C1 segment of cervical spinal cord (tissue), 14 donors: ENCODE measurements around the gene CEACAM7.
"Not testable (repeated sequence)": the region's sequence is repeated elsewhere in the genome, so short reads cannot be mapped to it uniquely, and the experiment has no call there.

Source experiments
- DNase-seq, 14 donors: peaks; one replicate each; lab custom pipeline; 2025; lab: John Stamatoyannopoulos, UW

Gene CEACAM7

DNA sequence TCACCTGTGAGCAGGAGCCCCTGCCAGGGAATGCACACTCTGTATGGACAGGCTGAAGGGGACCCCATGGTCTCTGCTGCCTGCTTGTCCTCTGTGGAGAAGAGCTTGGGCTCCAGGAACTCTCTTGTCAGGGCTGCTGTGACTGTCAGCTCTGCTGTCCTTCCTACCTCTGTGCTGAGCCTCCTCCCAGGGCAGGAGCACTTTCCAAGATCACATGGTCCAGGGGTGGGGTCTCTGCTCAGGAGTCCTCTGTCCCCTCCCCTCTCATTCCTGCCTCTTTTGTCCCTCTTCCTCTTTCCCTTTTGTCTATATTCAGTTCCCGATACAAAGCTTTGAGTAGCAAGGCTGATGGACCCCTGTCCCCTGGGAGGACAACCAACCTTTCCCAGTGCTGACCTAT lies at the start of gene CEACAM7:
Gene CEACAM7, minus strand, starts transcription at position 173 of the 400 bp plus-strand sequence. Its CDS starts 105 bp downstream, at position 68.
- no peak for DNase-seq

DNA sequence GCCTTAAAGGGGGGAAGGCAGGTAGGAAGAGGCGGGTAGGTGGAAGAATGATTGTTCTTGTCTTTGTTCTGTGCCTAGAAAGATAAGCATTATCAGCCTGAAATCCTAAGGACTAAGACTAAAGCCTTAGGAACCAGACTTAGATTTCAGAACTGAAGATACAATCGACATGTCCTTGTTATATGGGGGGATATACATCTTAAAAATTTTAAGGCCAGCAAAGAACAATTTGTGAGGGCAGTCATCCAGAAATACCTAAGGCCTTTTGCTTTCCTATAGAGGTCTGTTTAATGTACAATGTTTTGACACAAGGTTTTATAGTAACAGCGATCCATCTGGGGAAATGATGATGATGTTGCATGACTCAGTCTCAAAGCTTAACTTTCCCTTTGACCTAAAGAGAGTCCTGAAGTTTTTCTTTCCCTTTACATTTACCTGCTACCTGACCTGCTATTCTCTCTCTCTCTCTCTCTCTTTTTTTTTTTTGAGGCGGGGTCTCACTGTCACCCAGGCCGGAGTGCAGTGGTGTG lies 47.1 kb upstream of the CEACAM7 start:
- DNase-seq: no peak

DNA sequence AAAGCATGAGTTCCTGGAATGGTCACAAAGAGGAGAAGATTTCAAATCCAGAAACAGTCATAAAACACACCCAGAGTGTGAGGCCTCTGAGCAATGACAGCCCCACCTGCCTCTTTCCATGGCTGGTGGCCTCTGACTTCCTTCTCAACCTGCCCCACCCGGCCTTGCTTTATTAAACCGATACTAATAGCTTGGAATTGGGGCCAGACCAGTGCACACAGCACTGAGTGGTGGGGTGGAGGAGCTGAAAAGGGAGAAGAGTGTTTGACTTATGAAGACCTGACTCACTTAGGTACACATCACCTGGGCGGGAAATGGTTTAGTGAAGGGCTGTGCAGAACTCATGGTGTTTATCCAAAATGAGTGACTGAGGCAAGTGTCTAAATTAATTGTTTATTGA lies 46.5 kb upstream of the CEACAM7 start:
- no peak for DNase-seq

DNA sequence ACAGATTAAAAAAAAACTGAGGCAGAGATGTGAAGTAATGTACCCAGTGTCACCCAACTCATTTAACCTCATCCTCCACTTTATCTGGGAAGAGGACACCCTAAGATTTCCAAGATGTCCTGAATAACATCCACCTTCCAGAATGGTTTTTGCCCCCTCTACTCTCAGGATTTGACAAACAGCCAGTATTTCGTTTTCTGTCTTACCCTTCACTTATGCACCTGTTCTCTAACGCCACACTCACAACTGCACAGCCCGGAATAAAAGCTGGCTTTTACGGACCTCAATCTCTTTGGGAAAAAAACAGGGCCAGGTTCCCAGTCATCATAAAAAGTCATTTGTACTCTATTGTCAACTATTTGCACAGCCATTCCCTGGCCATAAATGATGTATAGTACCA lies 46.1 kb upstream of the CEACAM7 start:
- DNase-seq: no peak

DNA sequence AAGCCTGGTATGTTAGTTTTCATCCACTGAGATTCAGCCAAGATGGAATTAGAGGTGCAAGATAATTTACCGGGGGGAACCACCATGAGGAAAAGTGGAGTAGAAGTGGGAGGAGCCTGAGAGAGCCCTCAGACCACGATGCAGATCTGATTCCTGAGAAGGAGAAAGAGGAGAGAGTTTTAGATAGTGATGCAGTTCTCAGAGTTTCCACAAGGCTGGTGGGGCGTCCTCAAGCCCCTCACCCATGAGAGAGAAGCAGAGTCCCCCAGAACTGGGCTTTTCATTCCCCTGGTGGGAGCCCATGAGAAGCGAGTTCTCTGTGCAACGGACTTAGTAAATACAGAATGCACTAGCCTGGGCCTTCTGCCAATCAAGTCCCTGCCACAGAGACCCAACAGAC lies 38.4 kb upstream of the CEACAM7 start:
- no peak for DNase-seq

DNA sequence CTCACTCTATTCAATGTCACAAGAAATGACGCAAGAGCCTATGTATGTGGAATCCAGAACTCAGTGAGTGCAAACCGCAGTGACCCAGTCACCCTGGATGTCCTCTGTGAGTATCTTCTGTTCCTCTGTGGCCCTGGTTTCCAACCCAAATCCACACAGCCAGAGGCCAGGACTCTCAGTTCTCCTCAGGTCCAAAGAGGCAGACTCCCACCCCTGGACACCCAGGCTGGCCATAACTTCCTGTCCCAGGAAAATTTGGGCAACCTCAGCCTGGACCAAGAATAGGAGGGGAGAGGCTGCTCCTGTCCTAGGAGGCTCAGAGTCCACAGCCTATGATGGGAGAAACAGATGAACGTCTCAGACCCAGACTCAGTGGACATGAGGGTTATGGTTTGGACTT lies 32.0 kb upstream of the CEACAM7 start:
- DNase-seq: no peak

DNA sequence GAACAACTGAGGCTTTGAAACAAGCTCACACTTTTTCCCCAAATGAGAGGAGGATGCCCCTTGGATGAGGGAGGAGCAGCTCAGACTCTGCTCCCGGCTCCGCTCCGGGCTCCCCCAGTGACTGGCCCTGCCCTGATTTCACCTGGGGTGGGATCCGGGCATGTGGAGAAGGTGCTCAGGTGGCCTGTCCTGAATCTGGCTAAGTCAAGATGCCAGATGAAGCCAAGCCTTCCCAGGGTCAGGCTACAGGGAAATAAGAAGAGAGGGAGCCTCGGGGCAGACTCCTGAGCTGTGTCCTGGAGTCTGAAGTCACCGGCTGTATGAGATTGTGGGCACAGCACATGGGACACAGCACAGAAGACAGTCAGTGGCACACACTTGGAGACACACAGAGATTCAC lies 30.7 kb upstream of the CEACAM7 start:
- DNase-seq: no peak

DNA sequence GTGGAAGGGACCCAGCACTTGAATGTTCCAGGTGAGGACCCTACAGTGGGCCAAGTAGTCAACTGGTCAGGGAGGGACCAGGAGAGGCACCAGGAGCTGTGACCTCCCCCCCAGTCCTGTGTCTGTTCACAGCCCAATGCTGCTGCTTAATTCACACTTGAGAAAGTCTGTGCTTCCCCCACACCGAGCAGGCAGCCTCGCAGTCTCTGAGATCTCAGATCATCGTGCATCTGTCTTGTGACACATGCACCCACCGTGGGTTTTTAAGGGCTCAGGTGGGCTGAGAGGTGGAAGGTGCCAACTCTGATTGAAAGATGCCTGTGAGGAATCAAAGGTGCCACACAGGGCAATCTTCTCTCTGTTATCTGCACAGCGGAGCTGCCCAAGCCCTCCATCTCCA lies 26.5 kb upstream of the CEACAM7 start:
- DNase-seq: no peak

DNA sequence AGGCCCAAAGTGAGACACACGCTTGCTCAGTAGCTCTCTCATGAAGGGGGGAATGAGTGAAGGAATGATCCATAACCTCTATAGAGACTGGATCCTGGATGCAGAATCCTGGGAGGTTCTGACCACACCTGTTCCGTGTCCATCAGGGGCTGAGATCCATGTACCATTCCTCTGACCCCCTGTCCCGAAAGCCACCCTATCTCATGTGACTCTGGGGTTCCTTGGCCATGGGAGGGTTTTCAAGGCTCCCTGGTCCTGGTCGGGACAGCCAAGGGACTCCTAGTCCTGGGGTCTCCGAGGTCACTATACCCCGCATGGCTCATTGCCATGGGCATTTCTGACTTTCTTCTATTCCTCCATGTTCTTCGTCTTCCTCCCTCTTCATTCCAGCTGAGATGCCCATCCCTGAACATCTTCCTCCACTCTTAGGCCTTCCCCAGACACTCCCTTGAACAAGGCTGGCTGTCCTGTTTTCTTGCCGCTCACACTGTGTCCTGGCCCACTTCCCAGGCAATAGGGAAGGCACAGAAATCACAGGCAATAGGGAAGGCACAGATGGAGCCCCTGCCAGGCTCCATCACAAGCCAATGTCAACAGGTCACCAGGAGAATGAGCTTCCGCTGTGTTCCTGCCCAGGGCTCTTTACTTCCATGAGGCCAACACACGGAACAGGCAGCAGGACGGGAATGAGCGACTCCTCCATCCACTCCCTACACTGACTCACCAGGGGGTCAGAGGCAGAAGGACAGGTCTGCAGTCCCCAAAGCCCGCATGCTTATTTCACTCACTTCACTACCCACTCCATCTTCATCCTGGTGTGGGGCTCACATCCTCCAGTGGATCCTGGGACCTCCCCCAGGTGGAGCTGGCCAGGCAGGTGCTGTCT lies 23.5 kb upstream of the CEACAM7 start:
- peak in 1 of 14 donors; percentile 72 for DNase-seq

DNA sequence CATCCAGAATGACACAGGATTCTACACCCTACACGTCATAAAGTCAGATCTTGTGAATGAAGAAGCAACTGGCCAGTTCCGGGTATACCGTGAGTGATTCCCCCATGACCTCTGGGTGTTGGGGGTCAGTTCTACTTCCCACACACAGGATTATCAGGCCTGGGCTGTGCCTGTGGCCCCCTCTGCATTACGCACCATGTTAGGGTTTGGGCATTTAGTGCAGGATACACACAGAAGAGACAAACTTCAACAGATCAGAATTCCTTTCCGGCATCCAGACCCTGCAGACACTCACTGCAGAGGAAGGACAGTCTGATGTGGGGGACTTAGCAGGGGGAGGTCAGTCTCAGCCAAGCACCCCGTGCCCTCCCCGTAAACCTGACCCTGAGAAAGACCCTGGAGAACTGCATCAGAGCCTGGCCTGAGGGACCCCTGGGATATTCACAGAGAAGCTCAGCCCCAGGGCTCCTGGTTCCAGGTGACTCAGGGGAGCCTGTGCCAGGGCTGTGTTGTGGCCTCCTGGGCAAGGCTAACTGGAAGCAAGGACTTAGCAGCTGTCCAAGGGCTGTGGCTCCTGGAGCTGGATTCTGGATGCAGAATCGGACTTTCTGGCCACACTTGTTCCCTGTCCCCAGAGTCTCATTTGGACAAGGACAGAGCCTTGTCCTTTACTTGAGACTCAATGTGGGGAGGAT lies 22.0 kb upstream of the CEACAM7 start:
- DNase-seq: no peak

DNA sequence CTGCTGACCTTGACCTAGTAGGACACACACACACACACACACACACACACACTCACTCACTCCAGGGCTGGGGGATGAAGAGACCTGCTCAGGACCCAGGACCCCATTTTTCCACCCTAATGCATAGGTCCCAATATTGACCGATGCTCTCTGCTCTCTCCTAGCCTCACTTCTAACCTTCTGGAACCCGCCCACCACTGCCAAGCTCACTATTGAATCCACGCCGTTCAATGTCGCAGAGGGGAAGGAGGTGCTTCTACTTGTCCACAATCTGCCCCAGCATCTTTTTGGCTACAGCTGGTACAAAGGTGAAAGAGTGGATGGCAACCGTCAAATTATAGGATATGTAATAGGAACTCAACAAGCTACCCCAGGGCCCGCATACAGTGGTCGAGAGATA lies 21.4 kb upstream of the CEACAM7 start:
- DNase-seq: not testable (repeated sequence)

DNA sequence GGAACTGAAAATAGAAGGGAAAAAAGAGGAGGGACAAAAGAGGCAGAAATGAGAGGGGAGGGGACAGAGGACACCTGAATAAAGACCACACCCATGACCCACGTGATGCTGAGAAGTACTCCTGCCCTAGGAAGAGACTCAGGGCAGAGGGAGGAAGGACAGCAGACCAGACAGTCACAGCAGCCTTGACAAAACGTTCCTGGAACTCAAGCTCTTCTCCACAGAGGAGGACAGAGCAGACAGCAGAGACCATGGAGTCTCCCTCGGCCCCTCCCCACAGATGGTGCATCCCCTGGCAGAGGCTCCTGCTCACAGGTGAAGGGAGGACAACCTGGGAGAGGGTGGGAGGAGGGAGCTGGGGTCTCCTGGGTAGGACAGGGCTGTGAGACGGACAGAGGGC lies 20.4 kb upstream of the CEACAM7 start, which contains the start of gene CEACAM5:
Gene CEACAM5, plus strand, starts transcription at position 146 of the 400 bp plus-strand sequence. Its CDS starts 106 bp downstream, at position 252.
- DNase-seq: no peak

DNA sequence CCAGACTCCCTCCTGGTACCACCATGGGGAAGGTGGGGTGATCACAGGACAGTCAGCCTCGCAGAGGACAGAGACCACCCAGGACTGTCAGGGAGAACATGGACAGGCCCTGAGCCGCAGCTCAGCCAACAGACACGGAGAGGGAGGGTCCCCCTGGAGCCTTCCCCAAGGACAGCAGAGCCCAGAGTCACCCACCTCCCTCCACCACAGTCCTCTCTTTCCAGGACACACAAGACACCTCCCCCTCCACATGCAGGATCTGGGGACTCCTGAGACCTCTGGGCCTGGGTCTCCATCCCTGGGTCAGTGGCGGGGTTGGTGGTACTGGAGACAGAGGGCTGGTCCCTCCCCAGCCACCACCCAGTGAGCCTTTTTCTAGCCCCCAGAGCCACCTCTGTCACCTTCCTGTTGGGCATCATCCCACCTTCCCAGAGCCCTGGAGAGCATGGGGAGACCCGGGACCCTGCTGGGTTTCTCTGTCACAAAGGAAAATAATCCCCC lies 19.9 kb upstream of the CEACAM7 start:
- no peak for DNase-seq

DNA sequence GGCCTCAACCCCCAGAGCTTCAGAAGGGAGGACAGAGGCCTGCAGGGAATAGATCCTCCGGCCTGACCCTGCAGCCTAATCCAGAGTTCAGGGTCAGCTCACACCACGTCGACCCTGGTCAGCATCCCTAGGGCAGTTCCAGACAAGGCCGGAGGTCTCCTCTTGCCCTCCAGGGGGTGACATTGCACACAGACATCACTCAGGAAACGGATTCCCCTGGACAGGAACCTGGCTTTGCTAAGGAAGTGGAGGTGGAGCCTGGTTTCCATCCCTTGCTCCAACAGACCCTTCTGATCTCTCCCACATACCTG lies 19.4 kb upstream of the CEACAM7 start:
- no peak for DNase-seq

DNA sequence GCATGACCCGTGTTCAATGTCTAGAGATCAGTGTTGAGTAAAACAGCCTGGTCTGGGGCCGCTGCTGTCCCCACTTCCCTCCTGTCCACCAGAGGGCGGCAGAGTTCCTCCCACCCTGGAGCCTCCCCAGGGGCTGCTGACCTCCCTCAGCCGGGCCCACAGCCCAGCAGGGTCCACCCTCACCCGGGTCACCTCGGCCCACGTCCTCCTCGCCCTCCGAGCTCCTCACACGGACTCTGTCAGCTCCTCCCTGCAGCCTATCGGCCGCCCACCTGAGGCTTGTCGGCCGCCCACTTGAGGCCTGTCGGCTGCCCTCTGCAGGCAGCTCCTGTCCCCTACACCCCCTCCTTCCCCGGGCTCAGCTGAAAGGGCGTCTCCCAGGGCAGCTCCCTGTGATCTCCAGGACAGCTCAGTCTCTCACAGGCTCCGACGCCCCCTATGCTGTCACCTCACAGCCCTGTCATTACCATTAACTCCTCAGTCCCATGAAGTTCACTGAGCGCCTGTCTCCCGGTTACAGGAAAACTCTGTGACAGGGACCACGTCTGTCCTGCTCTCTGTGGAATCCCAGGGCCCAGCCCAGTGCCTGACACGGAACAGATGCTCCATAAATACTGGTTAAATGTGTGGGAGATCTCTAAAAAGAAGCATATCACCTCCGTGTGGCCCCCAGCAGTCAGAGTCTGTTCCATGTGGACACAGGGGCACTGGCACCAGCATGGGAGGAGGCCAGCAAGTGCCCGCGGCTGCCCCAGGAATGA lies 18.9 kb upstream of the CEACAM7 start:
- peak in 1 of 14 donors; percentile 5 for DNase-seq

DNA sequence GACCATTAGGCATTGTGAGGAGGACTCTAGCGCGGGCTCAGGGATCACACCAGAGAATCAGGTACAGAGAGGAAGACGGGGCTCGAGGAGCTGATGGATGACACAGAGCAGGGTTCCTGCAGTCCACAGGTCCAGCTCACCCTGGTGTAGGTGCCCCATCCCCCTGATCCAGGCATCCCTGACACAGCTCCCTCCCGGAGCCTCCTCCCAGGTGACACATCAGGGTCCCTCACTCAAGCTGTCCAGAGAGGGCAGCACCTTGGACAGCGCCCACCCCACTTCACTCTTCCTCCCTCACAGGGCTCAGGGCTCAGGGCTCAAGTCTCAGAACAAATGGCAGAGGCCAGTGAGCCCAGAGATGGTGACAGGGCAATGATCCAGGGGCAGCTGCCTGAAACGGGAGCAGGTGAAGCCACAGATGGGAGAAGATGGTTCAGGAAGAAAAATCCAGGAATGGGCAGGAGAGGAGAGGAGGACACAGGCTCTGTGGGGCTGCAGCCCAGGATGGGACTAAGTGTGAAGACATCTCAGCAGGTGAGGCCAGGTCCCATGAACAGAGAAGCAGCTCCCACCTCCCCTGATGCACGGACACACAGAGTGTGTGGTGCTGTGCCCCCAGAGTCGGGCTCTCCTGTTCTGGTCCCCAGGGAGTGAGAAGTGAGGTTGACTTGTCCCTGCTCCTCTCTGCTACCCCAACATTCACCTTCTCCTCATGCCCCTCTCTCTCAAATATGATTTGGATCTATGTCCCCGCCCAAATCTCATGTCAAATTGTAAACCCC lies 17.5 kb upstream of the CEACAM7 start:
- DNase-seq: no peak

DNA sequence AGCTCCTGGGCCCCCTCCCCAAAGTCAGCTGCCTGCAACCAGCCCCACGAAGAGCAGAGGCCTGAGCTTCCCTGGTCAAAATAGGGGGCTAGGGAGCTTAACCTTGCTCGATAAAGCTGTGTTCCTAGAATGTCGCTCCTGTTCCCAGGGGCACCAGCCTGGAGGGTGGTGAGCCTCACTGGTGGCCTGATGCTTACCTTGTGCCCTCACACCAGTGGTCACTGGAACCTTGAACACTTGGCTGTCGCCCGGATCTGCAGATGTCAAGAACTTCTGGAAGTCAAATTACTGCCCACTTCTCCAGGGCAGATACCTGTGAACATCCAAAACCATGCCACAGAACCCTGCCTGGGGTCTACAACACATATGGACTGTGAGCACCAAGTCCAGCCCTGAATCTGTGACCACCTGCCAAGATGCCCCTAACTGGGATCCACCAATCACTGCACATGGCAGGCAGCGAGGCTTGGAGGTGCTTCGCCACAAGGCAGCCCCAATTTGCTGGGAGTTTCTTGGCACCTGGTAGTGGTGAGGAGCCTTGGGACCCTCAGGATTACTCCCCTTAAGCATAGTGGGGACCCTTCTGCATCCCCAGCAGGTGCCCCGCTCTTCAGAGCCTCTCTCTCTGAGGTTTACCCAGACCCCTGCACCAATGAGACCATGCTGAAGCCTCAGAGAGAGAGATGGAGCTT lies 15.7 kb upstream of the CEACAM7 start:
- no peak for DNase-seq

DNA sequence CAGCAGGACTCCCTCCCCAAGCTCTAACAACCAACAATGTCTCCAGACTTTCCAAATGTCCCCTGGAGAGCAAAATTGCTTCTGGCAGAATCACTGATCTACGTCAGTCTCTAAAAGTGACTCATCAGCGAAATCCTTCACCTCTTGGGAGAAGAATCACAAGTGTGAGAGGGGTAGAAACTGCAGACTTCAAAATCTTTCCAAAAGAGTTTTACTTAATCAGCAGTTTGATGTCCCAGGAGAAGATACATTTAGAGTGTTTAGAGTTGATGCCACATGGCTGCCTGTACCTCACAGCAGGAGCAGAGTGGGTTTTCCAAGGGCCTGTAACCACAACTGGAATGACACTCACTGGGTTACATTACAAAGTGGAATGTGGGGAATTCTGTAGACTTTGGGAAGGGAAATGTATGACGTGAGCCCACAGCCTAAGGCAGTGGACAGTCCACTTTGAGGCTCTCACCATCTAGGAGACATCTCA lies 14.1 kb upstream of the CEACAM7 start:
- DNase-seq: no peak

DNA sequence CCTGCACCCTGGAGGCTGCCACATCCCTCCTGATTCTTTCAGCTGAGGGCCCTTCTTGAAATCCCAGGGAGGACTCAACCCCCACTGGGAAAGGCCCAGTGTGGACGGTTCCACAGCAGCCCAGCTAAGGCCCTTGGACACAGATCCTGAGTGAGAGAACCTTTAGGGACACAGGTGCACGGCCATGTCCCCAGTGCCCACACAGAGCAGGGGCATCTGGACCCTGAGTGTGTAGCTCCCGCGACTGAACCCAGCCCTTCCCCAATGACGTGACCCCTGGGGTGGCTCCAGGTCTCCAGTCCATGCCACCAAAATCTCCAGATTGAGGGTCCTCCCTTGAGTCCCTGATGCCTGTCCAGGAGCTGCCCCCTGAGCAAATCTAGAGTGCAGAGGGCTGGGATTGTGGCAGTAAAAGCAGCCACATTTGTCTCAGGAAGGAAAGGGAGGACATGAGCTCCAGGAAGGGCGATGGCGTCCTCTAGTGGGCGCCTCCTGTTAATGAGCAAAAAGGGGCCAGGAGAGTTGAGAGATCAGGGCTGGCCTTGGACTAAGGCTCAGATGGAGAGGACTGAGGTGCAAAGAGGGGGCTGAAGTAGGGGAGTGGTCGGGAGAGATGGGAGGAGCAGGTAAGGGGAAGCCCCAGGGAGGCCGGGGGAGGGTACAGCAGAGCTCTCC lies 13.5 kb upstream of the CEACAM7 start:
- no peak for DNase-seq
